A549 (cell line): ENCODE results near the gene ZNF165. TPM values are rescaled to one million over a fixed set of nuclear protein-coding genes. Genes with fewer than 3 reads are reported as not detected.
"Not testable (repeated sequence)": the region's sequence is repeated elsewhere in the genome, so short reads cannot be mapped to it uniquely, and the experiment has no call there.

Experiments used
- ATAC-seq, 2 experiments: fragments of 200-7000 bp in 1 of 2; fragments of >200 bp in 1 of 2; cut with Nextera tagmentation in 1 of 2; cut with Tn5 transposase in 1 of 2; 3 replicates each; pipeline versions ENCODE4 v1.8.0 to v1.9.1; 2018 to 2020; ENCODE audit warnings: mild to moderate bottlenecking in 1 of 2, moderate library complexity in 1 of 2
- CTCF ChIA-PET: fragments of 300-600 bp; sonication (Branson Sonifier 250); formaldehyde crosslinking; extraction: SDS; loops from one replicate; lab custom pipeline; 2021; ENCODE audit warnings: antibody characterized with exemption, inconsistent platforms; lab: Yijun Ruan, JAX
- POLR2A ChIA-PET: fragments of 350-600 bp; formaldehyde crosslinking; extraction: SDS; loops from one replicate; lab custom pipeline; 2021; ENCODE audit warnings: antibody characterized with exemption, inconsistent platforms; lab: Yijun Ruan, JAX
- DNase-seq, 2 experiments: peaks; one replicate each; pipeline versions ENCODE4 v3.0.0 to v3.0.0-alpha.2; 2011 to 2016; ENCODE audit warnings: low read depth in 1 of 2, low spot score in 1 of 2
- FAIRE-seq: peaks from 2 replicates; lab custom pipeline; 2011; peaks lifted over from hg19 to GRCh38; lab: Jason Lieb, UNC
- H3K27ac ChIP-seq, 2 experiments: fragments of >200 bp; sonication (Bioruptor Twin); formaldehyde crosslinking; 3 replicates each; pipeline ENCODE4 v1.5.1; 2016 to 2017
- H3K4me1 ChIP-seq: fragments of >200 bp; sonication (Bioruptor Twin); formaldehyde crosslinking; 3 replicates; pipeline ENCODE4 v1.6.1; 2016
- H3K4me2 ChIP-seq: fragments of >200 bp; sonication (Bioruptor Twin); formaldehyde crosslinking; 3 replicates; pipeline ENCODE4 v1.6.1; 2016
- H3K4me3 ChIP-seq: fragments of >200 bp; sonication (Bioruptor Twin); formaldehyde crosslinking; 3 replicates; pipeline ENCODE4 v1.5.1; 2016
- H3K9me3 ChIP-seq: fragments of >200 bp; sonication (Bioruptor Twin); formaldehyde crosslinking; 3 replicates; pipeline ENCODE4 v1.6.1; 2016
- BHLHE40 ChIP-seq: IDR thresholded peaks from 2 replicates; pipeline ENCODE4 v1.6.1; 2012; ENCODE audit warnings: low read depth, low read length, inconsistent platforms
- CBX2 ChIP-seq: fragments of 200-600 bp; sonication (generic); IDR thresholded peaks from 2 replicates; pipeline ENCODE4 v1.6.1; 2016; ENCODE audit warnings: low read depth, mild to moderate bottlenecking, borderline replicate concordance
- CBX8 ChIP-seq: fragments of 200-600 bp; sonication (generic); IDR thresholded peaks from 2 replicates; pipeline ENCODE4 v1.6.1; 2016
- CEBPB ChIP-seq, 2 experiments: fragments of >200 bp in 1 of 2; sonication (Bioruptor Twin) in 1 of 2; formaldehyde crosslinking in 1 of 2; IDR thresholded peaks; 2 replicates each; pipeline ENCODE4 v1.6.1; 2012 to 2016
- GATA3 ChIP-seq: IDR thresholded peaks from 2 replicates; pipeline ENCODE4 v1.6.1; 2012; ENCODE audit warnings: borderline replicate concordance
- HEYL ChIP-seq: fragments of 250-450 bp; sonication (Bioruptor Pico); IDR thresholded peaks from 2 replicates; pipeline ENCODE4 v1.8.0; 2021; ENCODE audit warnings: mild to moderate bottlenecking, moderate library complexity
- HOXB5 ChIP-seq: fragments of 250-450 bp; sonication (Bioruptor Pico); IDR thresholded peaks from 2 replicates; pipeline ENCODE4 v1.5.0; 2020; ENCODE audit warnings: mild to moderate bottlenecking, moderate library complexity
- KDM5A ChIP-seq: fragments of 200-600 bp; sonication (generic); IDR thresholded peaks from 2 replicates; pipeline ENCODE4 v1.6.1; 2016; ENCODE audit warnings: antibody characterized with exemption, mild to moderate bottlenecking
- MYC ChIP-seq: IDR thresholded peaks from 2 replicates; pipeline ENCODE4 v1.6.1; 2012; ENCODE audit warnings: mild to moderate bottlenecking, inconsistent platforms, low read length, improper control_type of control experiment, borderline replicate concordance
- NR3C1 ChIP-seq: fragments of >200 bp; sonication (Bioruptor Twin); formaldehyde crosslinking; IDR thresholded peaks from 3 replicates; pipeline ENCODE4 v1.6.1; 2017
- PHF8 ChIP-seq: fragments of 200-600 bp; sonication (generic); IDR thresholded peaks from 2 replicates; pipeline ENCODE4 v1.6.1; 2016; ENCODE audit warnings: low read depth, mild to moderate bottlenecking, antibody characterized with exemption, moderate library complexity, borderline replicate concordance
- RAD21 ChIP-seq, 2 experiments: fragments of >200 bp in 1 of 2; sonication (Bioruptor Twin) in 1 of 2; formaldehyde crosslinking in 1 of 2; IDR thresholded peaks in 1 of 2; conservative IDR thresholded peaks in 1 of 2; 2 replicates in 1 of 2; 3 replicates in 1 of 2; pipeline ENCODE4 v1.6.1; 2012 to 2018; ENCODE audit warnings: inconsistent platforms in 1 of 2
- RARB ChIP-seq: fragments of 250-450 bp; sonication (Bioruptor Pico); IDR thresholded peaks from 2 replicates; pipeline ENCODE4 v1.8.0; 2021; ENCODE audit warnings: mild to moderate bottlenecking, moderate library complexity
- RCOR1 ChIP-seq: fragments of 150-350 bp; IDR thresholded peaks from 2 replicates; pipeline ENCODE4 v1.6.1; 2014; ENCODE audit warnings: antibody characterized with exemption, low read length, low read depth
- RFX5 ChIP-seq: fragments of 450-650 bp; IDR thresholded peaks from 2 replicates; pipeline ENCODE4 v1.7.1; 2014; ENCODE audit warnings: antibody characterized with exemption, mild to moderate bottlenecking, moderate library complexity
- RNF2 ChIP-seq: fragments of 200-600 bp; sonication (generic); IDR thresholded peaks from 2 replicates; pipeline ENCODE4 v1.6.1; 2016; ENCODE audit warnings: low read depth, mild to moderate bottlenecking, antibody characterized with exemption, moderate library complexity, borderline replicate concordance
- TP53 ChIP-seq: fragments of 250-450 bp; sonication (Bioruptor Pico); IDR thresholded peaks from 2 replicates; pipeline ENCODE4 v1.5.0; 2021; ENCODE audit warnings: mild to moderate bottlenecking, moderate library complexity
- ZC3H11A ChIP-seq: fragments of 450-650 bp; IDR thresholded peaks from 2 replicates; pipeline ENCODE4 v1.6.1; 2014; ENCODE audit warnings: antibody characterized with exemption, mild to moderate bottlenecking
- ZNF302 ChIP-seq: fragments of 250-450 bp; sonication (Bioruptor Pico); IDR thresholded peaks from 2 replicates; pipeline ENCODE4 v1.9.0; 2021; ENCODE audit warnings: inconsistent platforms, mild to moderate bottlenecking, moderate library complexity
- whole genome bisulfite sequencing: methylation state at CpG from one replicate; pipeline ENCODE4 v1.1.6; 2017; ENCODE audit errors: missing lambda C conversion rate; 5-methylcytosine and 5-hydroxymethylcytosine counted together
- polyA plus RNA-seq, 4 experiments: library from polyadenylated mRNA; depleted of rRNA in 3 of 4; stranded (reverse); fragments of >200 nt; fragmentation: RNase III in 1 of 4; extraction: RNeasy Plus Mini Kit Qiagen cat#74134 plus additional on column Dnase treatment in 1 of 4; gene quantifications; 2 replicates in 3 of 4; 3 replicates in 1 of 4; pipeline ENCODE4 v1.2.3, GENCODE V29; 2011 to 2017
- TF ChIP-seq, protein P1 (sequence below): fragments of 250-450 bp; sonication (Bioruptor Pico); IDR thresholded peaks from 2 replicates; pipeline ENCODE4 v1.5.0; 2021; ENCODE audit warnings: mild to moderate bottlenecking, moderate library complexity, borderline replicate concordance
- TF ChIP-seq, protein P2 (sequence below): IDR thresholded peaks from 2 replicates; pipeline ENCODE4 v1.6.1; 2012
- TF ChIP-seq, protein P3 (sequence below): IDR thresholded peaks from 2 replicates; pipeline ENCODE4 v1.6.1; 2012; ENCODE audit warnings: low read depth, borderline replicate concordance

Gene ZNF165
- polyA plus RNA-seq, 2 of the 4 experiments (the other 2 are of a cell fraction) = 0.72 to 0.76 TPM

DNA sequence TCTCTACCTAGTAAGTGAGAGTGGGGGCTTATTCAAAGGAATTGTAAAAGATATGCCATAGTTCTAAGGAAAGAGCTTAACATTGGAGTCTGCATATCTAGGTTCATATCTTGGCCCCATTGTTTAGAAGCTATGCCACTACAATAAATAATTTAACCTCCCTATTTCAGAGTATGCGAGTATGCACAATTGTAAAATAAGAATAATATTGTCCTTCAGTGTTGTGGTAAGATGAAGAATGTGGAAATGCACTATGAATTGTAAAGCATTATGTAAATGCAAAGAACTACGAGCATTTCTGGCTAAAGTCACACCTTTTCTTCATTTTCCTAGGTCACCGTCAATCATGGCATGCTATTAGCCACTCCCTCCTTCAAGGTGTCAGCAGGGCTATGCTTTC is 16.1 kb upstream of the ZNF165 start:
- H3K4me1 ChIP-seq = no peaks in the 10 kb centered on the region
- whole genome bisulfite sequencing = 48% methylated on average over 3 of the region's 3 CpGs
- FAIRE-seq (no peak), ATAC-seq (no peak), DNase-seq (no peak)
- ChIA-PET CTCF (no interaction called here), POLR2A (no interaction called here)
- no peak overlapping the region for H3K4me2 ChIP-seq
- no peak for TF ChIP-seq KDM5A
- TF ChIP-seq CEBPB (IDR thresholded peaks at IDR 0.05) = no peak
- no peak for TF ChIP-seq HOXB5 (CRISPR knock-in tag)
- TF ChIP-seq, protein P1, sequence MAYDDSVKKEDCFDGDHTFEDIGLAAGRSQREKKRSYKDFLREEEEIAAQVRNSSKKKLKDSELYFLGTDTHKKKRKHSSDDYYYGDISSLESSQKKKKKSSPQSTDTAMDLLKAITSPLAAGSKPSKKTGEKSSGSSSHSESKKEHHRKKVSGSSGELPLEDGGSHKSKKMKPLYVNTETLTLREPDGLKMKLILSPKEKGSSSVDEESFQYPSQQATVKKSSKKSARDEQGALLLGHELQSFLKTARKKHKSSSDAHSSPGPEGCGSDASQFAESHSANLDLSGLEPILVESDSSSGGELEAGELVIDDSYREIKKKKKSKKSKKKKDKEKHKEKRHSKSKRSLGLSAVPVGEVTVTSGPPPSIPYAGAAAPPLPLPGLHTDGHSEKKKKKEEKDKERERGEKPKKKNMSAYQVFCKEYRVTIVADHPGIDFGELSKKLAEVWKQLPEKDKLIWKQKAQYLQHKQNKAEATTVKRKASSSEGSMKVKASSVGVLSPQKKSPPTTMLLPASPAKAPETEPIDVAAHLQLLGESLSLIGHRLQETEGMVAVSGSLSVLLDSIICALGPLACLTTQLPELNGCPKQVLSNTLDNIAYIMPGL (CRISPR knock-in tag) = no peak
- no peak for TF ChIP-seq GATA3
- TF ChIP-seq RNF2 = no peak
- no peak for TF ChIP-seq MYC
- TF ChIP-seq ZC3H11A = no peak
- no peaks in the 10 kb centered on the region for H3K9me3 ChIP-seq
- H3K4me3 ChIP-seq = no peak overlapping the region
- no peak overlapping the region for H3K27ac ChIP-seq

DNA sequence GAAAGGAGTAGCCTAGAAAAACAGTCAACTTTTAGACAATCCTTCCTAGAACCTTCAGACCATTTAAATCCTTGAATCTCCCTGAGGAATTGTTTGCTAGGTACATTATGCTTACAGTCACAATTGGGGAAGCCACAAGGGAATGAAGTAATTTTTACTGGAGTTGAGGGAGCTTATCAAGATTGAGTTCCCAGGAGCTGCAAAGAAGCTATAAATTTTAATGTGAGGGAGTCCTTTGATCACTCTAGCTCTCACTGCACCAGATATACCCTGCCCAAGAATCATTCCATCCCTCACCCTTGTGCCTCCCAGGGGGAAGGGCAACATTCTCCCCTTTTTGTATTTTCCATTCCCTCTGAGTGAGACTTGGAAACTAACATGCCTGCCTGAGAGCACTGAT is 12.3 kb upstream of the ZNF165 start:
- FAIRE-seq = no peak
- Histone ChIP-seq H3K9me3 (no peaks in the 10 kb centered on the region), H3K4me2 (no peak overlapping the region), H3K4me3 (no peak overlapping the region), H3K4me1 (no peaks in the 10 kb centered on the region), H3K27ac (no peak overlapping the region)
- ATAC-seq = no peak
- CTCF ChIA-PET = no interaction called here
- no peak for TF ChIP-seq NR3C1
- TF ChIP-seq, protein P2, sequence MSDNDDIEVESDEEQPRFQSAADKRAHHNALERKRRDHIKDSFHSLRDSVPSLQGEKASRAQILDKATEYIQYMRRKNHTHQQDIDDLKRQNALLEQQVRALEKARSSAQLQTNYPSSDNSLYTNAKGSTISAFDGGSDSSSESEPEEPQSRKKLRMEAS = no peak
- no peak for TF ChIP-seq RARB
- TF ChIP-seq RFX5 = no peak
- no peak for TF ChIP-seq KDM5A
- no peak for TF ChIP-seq CBX2
- DNase-seq = no peak
- POLR2A ChIA-PET = no interaction called here

DNA sequence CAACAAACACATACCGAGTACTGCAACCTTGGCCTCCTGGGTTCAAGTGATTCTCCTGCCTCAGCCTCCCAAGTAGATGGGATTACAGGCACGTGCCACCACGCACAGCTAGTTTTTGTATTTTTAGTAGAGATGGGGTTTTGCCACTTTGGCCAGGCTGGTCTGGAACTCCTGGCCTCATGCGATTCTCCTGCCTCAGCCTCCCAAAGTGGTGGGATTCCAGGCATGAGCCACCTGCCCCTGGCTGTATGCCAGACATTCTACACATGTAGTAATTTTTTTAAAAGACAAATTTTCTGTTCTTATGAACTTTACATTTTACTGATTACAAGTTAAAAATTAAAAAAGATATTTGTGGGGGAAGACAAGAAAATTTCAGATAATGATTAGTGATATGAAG is 9.4 kb upstream of the ZNF165 start:
- FAIRE-seq, H3K9me3 ChIP-seq, H3K4me2 ChIP-seq, H3K27ac ChIP-seq, H3K4me3 ChIP-seq, CTCF ChIA-PET, H3K4me1 ChIP-seq, ATAC-seq, POLR2A ChIA-PET, DNase-seq: not testable (repeated sequence)
- WGBS = 14% methylated on average over 4 of the region's 4 CpGs

DNA sequence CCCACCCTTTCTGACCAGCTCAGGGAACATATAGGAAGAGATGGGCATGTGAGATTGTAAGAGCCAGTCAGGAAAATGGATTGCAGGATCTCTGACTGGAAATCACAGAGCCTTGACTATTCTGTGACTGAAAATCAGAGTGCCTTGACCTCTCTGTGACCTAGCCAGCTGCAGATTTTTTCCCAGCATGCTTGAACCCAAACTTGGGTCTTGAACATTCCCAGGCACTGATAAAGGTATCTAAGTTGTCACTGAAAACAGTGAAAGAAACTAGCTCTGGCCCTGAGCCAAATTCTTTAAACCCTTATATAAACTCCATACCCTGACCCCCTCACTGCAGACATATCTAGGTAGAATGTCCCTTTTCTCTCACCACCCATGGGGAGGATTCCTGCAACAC is 2.3 kb upstream of the ZNF165 start:
- no peak overlapping the region for H3K27ac ChIP-seq
- no peaks in the 10 kb centered on the region for H3K9me3 ChIP-seq
- POLR2A ChIA-PET = no interaction called here
- H3K4me2 ChIP-seq = no peak overlapping the region
- ATAC-seq = no peak
- no peak for TF ChIP-seq RCOR1
- no peak for TF ChIP-seq ZNF302
- TF ChIP-seq BHLHE40 = no peak
- no peak for TF ChIP-seq CBX8
- TF ChIP-seq, protein P3, sequence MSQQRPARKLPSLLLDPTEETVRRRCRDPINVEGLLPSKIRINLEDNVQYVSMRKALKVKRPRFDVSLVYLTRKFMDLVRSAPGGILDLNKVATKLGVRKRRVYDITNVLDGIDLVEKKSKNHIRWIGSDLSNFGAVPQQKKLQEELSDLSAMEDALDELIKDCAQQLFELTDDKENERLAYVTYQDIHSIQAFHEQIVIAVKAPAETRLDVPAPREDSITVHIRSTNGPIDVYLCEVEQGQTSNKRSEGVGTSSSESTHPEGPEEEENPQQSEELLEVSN = no peak
- TF ChIP-seq RAD21 (conservative IDR thresholded peaks at IDR 0.05 in 1 of 2, IDR thresholded peaks at IDR 0.05 in 1 of 2) = no peak
- no peak for TF ChIP-seq TP53
- no peak for TF ChIP-seq RARB
- no peak for TF ChIP-seq PHF8
- TF ChIP-seq RFX5 = no peak
- no peak for TF ChIP-seq HEYL (CRISPR knock-in tag)
- TF ChIP-seq, all 56 proteins: peak for 0
- no peaks in the 10 kb centered on the region for H3K4me1 ChIP-seq
- H3K4me3 ChIP-seq = no peak overlapping the region
- no peak for FAIRE-seq
- no peak for DNase-seq
- CTCF ChIA-PET = no interaction called here
